Measurements from ENCODE around the gene ZCCHC7.

GRCh38 chr9:37085233-37085632 is 35.1 kb upstream of the ZCCHC7 start:
- TF ChIP-seq, protein P1, sequence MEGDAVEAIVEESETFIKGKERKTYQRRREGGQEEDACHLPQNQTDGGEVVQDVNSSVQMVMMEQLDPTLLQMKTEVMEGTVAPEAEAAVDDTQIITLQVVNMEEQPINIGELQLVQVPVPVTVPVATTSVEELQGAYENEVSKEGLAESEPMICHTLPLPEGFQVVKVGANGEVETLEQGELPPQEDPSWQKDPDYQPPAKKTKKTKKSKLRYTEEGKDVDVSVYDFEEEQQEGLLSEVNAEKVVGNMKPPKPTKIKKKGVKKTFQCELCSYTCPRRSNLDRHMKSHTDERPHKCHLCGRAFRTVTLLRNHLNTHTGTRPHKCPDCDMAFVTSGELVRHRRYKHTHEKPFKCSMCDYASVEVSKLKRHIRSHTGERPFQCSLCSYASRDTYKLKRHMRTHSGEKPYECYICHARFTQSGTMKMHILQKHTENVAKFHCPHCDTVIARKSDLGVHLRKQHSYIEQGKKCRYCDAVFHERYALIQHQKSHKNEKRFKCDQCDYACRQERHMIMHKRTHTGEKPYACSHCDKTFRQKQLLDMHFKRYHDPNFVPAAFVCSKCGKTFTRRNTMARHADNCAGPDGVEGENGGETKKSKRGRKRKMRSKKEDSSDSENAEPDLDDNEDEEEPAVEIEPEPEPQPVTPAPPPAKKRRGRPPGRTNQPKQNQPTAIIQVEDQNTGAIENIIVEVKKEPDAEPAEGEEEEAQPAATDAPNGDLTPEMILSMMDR (conservative IDR thresholded peaks at IDR 0.05; ENCODE audit: low read length): no peak
- no peak for TF ChIP-seq EZH2phosphoT487 (IDR thresholded peaks at IDR 0.05; ENCODE audit: borderline replicate concordance)

All from Loucy (cell line).